ENCODE results near the gene ARHGEF28.

ARHGEF28 gene

DNA sequence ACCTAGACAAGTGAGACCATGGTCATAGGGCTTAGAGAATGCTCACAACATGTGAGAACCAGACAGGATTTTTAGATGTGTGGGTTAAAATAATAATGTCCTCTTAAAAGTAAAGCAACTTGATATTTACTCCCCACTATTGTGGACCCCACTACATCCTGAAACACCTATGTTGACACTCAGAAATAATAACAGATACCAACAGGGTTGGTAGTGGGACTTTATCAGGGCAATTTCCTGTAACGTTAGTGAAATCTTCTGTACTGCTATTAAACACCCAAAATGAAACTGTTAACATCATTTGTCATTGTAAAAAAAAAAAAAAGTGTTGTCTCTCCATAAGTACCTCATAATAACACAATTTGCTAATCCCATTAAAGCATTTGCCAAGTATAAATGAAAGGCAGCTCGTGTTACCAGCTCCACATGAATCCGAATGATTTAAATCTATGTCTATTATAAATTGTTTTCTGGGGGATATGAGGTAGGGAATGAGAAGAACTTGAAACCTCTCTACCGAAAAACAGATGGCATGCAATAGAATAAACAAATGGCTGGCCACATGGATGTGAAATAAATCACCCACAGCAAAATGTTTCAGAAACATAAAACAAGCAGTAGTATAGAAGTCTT, 285.9 kb downstream of the ARHGEF28 start:
- DNase-seq, result no peak

DNA sequence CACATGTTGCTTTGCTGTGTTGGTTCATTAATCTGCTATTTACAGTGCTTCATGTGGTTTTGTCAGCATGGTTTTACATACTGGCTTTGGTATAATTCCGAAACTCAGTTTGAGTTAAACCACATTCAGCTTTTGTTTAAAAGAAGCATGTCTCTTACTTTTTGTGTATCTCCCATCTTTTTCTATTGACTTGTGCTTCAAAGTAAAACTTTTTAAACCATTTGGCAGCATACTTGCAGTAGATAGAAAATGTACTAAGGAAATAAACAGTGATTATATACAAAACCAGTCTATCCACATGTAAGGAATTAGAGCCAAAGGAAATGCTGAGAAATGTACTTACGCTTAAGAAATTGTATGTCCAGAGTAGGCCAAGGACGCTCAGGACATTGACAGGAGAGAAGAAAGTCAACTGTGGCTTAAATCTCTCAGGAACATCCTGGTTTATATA, 286.9 kb downstream of the ARHGEF28 start:
- DNase-seq, result no peak

DNA sequence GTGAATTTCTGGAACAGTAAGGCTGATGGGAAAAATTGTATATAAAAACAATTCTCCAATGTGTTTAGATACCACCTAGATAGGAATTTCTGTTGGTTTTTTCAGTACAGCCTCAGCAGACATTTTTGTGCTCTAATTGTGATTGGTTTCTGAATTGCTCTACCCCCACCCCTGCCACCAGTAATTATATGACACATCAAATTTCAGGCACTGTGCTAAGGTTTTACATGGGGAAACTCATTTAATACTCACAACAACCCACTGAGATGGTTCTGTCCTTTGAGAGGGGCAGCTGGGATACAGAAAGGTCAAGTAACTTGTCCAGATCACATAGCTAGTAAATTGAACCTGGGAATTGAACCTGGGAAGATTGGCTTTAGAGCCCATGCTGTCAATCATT, 288.0 kb downstream of the ARHGEF28 start:
- DNase-seq, result no peak

DNA sequence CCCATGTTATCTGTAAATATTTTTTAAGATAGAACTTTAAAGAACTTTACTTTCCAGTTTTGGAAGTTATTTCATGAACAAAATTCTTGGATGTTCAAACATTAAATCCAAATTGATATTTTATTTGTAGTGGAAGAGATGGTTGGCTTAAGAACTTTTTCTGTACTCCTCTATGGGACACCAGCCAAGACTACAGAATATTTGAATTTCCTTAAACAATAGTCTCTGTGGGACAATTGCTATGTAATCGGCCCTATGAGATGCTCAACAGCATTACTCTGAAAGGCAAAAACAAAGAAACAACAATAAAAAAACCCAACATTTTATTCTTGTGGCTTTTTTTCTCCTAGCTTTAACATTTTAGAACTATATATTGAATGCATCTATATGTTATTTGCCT, 289.3 kb downstream of the ARHGEF28 start:
- no peak for DNase-seq

DNA sequence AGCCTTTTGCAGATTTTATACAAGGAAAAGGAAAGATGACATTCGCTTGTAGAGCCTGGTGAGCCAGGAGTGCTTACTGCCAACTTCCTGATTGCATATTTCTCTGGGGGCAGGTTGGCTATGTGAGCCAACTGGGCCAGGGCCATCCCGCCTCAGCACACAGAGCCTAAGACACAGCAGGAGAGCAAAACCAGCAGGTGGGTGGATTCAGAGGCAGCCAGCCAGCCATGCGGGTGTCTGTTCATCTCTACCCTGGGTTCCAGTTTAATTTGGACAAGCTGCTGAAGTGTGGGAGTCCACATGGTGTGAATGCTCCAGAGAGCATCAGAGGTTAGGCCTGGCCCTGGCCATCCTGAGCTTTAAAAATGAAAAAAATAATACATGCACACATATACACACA, 291.4 kb downstream of the ARHGEF28 start:
- no peak for DNase-seq

DNA sequence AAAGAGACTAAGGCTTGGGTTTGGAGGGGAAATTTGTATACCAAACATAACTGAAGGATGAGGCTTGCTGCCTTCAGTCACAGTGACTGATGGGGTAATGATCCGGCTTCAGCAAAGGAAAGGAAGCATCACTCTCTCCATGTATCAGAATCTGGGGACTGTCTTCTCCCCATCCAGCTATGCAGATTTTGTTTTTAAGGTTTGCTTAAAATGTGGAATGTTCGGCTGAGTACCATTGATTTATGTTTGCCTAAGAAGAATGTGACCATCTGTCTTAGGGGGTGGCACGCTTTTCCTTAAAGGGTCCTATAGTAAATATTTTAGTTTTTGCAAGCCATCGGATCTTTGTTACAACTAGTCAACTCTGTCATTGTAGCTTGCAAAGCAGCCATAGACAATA, 291.9 kb downstream of the ARHGEF28 start:
- DNase-seq, result no peak

DNA sequence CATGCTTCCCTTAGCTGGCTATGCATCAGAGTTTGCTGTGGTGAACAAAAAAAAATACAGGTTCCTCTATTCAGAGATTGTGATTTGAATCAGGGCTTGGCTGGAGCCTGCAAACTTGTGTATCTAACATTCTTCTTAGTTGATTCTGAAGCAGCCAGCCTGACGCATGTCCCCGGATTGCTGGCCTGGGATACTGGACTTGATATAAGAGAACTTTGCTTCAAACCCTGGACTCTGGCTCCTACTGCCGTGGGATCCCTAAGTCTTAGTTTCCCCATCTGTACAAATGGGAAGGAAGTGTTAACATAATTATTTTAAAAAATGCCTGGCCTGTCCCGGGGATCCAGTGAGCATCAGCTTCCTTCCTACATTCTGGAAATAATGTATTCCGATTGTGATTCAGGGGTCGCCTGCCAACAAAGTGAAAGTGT, 292.8 kb downstream of the ARHGEF28 start:
- DNase-seq, result no peak

DNA sequence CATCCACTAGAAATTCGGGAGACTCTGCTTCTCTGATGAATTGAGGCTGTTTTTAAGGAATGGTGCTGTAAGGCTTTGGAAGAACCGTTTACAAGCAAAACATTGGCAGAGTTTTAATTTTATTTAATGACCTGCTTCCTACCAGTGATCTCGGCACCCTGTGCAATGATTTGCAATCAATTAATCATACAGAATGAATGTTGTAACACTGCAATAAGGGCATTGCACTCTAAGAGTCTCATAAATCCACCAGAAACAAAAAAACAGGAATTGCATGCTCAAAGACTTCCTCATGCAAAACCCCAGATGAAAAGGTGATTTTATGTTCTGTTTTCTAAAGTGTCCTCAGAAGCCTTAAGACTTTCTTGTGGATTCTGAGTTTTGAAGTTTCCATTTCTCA, 295.7 kb downstream of the ARHGEF28 start:
- no peak for DNase-seq

DNA sequence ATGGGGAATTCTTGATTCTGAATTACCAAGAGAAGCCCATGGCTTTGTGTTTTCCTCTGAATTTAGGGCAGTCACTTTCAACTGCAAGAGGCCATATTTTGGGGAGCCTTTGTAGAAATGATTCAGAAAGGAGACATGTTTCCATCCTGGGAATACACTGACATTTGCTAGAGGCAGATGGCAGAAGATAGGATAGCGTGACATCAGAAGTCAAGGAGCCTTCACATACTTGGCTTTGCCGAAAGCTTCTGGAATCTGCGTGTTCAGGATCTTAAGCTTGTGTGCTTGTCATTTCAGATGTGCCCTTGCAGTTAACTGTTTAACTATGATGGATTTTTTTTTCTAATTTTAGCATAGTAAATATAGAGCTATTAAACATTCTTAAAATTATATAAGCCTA, 296.2 kb downstream of the ARHGEF28 start:
- no peak for DNase-seq

DNA sequence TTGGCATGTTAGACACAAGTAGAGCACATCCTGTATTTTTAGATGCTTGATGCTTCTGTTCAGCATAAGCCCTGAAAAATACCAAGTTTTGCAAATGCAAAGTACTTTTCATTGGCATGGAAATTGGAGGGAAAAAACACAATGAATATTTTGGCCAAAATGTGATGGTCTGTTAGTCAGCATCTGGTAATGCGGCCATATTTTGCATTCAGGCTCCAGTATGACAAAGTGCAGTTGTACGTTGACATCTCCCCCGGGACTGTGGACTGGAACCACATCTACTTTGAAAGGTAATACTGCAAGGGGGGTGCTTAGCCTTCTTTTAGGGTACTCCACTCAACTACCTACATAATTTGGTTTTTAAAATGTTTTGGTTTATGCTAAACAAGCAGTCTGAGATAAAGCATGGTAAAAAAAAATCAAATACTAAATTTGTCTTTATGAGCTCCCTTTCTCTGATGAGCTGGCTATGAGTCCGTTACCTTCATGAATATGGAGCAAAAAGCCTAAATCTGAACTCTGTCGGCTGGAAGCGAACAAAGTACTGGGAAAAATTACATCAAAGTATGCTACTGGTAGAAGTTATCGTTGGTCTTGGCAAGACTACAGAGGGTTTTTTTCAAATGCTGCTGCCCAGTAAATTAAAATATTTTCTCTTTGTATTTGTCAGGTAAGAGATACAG, 297.0 kb downstream of the ARHGEF28 start:
- peak; percentile 31 to 67 for DNase-seq

DNA sequence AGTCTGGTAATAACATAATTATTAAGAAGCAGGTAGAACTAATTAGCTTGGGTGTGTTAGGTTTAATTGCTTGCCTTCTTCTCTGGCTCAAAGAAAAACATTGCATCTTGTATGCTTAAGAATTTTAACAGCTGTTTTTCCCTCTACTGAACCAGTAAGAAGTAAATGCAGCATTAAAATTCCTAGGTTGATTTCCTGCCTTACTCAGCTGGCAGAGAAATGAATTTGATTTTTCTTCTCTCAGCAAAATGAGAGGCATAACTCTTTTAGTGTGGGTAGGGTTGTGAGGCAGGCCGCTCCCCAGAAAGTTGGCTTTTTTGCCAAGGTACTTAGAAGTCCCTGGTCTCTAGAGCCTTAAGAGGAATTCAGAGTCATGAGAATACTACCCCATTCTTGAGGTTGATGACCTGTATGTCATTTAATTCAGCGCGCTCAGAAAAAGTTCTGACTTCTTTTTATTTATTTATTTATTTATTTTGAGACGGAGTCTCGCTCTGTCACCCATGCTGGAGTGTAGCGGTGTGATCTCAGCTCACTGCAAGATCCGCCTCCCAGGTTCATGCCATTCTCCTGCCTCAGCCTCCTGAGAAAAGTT, 302.6 kb downstream of the ARHGEF28 start:
- DNase-seq, result no peak

DNA sequence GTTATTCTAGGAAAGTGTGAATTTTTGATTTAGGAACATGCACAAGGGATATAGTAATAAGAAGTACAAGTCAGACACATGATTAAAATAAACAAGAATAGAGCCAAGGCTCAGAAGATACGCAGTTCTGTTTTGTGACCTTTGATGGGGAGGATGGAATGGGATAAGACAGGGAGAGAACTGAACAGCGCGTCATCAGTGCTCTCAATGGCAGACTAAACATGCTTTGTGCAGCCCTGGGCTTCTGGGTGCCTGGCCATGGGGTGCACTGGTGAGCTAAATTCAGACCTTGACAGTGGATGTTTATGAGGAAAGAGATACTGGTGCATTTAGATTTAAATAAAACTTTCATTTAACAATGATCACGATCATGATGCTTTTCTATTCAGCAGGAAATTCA, 309.7 kb downstream of the ARHGEF28 start:
- DNase-seq, result no peak

DNA sequence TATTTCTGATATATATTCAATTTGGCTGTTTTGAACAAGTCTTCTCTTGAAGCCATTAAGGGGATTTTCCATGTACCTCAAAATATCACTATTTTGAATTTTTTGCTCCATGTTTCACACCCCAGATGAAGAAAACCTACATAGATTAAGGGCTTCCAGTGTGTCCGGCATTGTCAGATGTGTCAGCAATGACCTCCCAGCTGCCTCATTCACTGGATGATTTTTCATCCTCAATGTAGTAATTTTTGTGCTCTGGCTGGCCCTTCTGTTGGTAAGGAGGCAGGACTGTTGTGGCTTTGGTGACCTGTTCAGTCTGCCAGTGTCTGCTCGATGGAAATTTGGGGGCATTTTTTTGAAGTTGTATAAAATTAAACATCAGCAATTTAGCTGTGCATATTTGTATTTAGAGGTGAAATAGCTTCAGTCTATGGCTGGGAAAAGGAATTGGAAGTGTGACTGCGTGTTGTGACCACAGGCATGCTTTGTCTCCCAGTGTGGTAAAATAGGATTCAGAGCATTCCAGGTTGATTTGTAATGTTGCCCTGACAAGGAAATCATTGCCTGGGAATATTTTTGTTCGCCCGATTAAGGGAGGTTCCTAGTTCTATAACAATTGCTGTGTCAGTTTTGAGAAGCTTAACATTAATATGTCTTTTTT, 312.4 kb downstream of the ARHGEF28 start:
- DNase-seq, result no peak

DNA sequence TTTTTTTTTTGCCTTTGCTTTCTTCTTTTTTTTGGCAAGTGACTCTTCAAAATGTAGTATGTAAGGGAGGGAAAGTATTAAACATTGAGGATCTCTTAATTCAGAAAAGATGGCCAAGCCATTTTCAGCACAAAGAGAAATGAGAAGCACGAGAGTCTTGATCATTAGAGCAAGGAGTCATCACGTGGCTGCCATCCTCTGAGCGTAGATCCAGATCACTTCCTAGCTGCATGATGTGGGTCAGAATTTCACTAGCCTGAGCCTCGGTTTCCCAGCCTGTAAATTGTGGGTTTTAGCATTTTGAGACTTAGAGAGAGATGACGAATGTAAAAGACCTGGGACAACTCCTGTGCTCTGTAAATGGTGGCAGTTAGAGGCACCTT, 312.9 kb downstream of the ARHGEF28 start:
- DNase-seq, result no peak

DNA sequence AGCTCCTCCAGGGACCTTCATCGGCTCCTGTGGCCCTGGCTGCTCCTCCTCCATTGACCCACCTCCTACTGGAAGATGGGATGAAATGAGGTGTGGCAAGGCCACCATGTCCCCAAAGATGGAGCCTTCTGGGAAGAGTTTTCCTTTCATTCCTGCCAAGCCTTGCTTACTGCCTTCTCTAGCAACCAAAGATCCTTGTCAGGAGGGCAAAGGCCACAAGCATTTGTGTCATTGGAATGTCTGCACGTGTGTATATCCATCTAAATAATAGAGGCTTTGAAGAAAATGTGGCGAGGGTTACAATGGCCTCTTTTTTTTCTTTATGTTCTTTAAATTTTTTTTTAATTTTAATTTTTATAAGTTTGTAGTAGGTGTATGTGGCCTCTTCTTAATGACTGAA, 313.6 kb downstream of the ARHGEF28 start:
- DNase-seq, result no peak

DNA sequence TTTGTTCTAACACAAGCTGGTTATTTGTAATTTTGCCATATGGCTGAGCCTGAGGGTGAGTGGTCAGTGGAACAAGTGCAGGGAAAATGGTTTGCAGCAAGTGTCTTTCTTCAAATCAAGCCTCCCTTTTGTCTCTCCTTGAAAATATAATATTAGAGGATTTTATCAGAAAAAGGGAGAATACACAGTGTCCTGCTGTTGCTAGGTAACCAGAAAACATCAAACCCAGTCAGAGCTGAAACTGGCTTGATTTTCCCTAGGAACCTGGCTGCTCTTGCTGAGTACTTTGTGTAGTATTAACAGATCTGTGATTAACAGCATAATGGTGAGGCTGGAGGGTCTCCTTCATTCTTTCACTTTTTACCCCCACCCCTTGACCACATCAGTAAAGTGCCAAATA, 314.0 kb downstream of the ARHGEF28 start:
- no peak for DNase-seq

DNA sequence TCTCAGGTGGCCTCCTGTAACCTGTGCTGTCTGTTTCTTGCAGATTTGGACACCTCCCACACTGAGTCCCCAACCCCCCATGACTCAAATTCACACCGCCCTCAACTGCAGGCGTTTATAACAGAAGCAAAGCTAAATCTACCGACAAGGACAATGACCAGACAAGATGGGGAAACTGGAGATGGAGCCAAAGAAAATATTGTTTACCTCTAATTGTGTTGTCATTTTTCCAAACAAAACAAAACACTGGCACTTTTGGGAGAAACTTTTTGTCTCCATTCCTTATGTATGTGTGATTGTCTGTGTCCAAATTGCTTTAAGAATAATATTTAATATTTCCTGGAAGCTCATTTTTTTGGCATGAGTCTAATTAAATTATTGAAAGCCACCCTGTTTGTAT, 314.8 kb downstream of the ARHGEF28 start:
- no peak for DNase-seq

DNA sequence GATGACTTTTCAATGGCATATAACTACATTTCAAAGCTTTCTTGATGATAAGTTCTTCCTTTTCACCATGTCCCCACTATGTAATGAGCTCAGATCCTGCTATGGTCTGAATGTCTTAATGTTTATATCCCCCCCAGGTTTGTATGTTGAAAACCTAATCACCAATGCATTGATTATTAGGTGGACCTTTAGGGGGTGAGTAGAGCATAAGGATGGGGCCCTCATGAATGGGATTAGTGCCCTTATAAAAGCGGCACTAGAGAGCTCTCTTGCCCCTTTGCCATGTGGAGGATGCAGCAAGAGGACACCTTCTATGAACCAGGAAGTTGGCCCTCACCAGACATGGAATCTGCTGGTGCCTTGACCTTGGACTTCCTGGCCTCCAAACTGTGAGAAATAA, 316.8 kb downstream of the ARHGEF28 start:
- DNase-seq, result no peak

DNA sequence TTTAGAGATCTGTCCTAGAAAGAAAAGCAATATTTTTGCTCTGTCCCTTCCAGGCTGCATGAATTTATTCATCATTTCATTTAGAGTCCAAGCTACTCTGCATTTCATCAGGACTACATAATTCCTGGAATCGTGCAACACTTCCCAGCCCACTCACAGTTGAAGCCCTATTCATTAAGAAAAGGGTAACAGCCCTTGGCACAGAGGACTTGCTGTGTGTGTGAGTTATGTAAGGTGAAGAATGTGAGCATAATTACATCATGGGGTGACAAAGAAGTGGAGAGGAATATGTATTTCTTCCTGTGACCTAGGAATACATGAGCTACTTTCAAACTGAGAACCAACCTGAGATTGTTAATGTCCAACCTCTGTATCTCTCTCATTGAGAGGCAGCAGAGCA, 317.4 kb downstream of the ARHGEF28 start:
- DNase-seq, result no peak

DNA sequence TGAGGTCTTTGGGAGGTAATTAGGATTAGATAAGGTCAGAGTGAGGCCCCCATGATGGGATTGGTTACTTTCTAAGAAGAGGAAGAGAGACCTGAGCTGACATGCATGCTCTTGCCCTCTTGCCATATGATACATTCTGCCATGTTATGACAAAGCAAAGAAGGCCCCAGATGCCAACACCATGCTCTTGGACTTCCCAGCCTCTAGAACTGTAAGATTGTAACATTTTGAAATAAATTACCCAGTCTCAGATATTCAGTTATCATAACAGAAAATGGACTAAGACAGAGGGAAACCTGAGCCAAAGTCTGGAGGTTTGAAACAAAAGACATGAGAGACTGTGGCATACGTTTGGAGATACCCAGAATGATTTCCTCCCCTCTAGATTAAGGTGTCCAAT, 318.6 kb downstream of the ARHGEF28 start:
- no peak for DNase-seq

DNA sequence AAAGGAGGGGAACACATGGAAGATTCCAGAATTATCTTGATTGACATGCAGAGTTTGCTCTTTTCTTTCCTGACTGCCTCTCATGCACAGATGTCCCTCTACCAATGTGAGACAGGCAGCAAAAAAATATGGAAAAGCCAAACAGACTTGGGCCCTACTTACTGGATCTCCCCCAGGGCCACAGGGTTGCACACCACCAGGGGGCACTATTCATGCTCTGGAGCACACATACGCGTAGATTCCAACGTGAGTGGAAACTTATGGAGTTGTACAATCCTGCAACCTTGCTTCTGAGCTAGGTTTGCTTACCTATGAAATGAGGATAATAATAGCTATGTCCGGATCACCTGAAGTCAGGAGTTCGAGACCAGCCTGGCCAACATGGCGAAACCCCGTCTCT, 319.5 kb downstream of the ARHGEF28 start:
- no peak for DNase-seq

DNA sequence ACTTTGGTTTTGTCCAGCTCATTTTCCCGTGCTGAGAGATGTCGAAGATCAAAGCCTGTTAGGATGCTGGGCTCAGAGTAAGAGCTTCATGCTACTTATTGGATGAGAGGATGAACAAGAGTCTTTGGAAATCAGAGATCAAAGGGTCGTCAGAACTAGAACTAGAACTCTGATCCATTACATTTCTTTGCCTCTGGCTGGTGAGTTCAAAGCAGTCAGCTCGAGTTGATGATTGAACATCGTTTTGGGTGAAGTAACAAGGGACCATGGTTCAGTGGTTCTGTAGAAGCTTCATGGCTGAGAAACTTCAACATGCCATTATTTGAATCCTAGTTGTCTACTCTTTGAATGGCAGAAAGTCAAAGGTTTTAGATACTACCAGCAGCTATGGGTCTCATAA, 320.3 kb downstream of the ARHGEF28 start:
- no peak for DNase-seq

DNA sequence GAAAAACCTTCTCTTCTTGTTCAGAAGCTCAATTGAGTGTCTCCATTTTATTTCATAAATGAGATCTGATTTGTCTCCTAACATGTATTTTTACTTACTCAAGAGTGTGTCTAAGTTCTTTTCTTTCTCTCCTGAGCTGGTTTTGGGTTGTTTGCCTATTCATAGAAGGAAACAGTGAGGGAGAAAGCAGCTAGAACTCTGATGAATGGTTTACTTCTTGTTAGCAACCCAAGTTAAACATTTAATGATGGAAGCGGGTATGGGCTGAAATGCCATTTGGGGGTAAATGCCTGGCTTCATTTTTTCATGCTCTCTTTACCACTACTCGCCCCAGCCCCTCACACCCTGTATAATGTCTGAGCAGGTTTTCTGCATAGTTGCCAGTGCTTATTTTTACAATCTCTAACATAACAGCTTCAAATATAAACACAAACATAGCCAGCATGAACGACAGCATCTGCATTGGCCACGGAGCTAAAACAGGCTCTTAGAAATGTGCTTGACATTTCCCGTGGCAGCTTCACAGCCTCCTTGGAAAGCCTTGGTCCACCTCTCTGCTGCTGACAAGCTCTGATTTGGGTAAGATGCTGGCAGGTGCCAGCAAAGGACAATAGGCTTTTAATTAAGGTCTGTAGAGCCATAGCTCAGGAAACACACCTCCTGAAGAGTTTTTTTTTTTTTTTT, 321.1 kb downstream of the ARHGEF28 start:
- DNase-seq, result peak in 1 of 2 experiments; percentile 33

Measured in NCI-H526 (cell line).